ENCODE data around the gene FAM180B.

DNA sequence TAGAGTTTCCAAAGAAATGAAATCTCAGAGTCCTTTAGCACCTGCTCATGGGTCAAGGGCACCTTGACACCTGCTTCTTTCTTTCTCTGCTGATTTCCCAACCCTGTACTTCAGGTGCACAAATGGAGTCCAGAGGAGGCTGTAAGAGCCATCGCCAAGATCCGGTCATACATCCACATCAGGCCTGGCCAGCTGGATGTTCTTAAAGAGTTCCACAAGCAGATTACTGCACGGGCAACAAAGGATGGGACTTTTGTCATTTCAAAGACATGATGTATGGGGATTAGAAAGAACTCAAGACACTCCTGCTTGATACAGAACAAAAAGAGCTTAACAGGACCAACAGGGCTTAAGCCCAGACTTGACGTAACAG, 15.1 kb upstream of the FAM180B start:
- TF ChIP-seq, protein P1, sequence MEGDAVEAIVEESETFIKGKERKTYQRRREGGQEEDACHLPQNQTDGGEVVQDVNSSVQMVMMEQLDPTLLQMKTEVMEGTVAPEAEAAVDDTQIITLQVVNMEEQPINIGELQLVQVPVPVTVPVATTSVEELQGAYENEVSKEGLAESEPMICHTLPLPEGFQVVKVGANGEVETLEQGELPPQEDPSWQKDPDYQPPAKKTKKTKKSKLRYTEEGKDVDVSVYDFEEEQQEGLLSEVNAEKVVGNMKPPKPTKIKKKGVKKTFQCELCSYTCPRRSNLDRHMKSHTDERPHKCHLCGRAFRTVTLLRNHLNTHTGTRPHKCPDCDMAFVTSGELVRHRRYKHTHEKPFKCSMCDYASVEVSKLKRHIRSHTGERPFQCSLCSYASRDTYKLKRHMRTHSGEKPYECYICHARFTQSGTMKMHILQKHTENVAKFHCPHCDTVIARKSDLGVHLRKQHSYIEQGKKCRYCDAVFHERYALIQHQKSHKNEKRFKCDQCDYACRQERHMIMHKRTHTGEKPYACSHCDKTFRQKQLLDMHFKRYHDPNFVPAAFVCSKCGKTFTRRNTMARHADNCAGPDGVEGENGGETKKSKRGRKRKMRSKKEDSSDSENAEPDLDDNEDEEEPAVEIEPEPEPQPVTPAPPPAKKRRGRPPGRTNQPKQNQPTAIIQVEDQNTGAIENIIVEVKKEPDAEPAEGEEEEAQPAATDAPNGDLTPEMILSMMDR (conservative IDR thresholded peaks at IDR 0.05; ENCODE audit: low read depth in 2 of 2): no peak
- TF ChIP-seq EZH2 (IDR thresholded peaks at IDR 0.05; ENCODE audit: low read depth, unreplicated experiment) (no peak), POLR2AphosphoS5 (IDR thresholded peaks at IDR 0.05; ENCODE audit: low read depth) (no peak), EZH2phosphoT487 (IDR thresholded peaks at IDR 0.05; ENCODE audit: unreplicated experiment) (no peak), CREB1 (CRISPR knock-in tag; IDR thresholded peaks at IDR 0.05; ENCODE audit: low read depth) (no peak), NANOG (IDR thresholded peaks at IDR 0.05; ENCODE audit: borderline replicate concordance) (no peak), STAT1 (IDR thresholded peaks at IDR 0.05; ENCODE audit: unreplicated experiment) (no peak), ZNF331 (CRISPR knock-in tag; IDR thresholded peaks at IDR 0.05; ENCODE audit: low read depth) (no peak), JUNB (IDR thresholded peaks at IDR 0.05; ENCODE audit: unreplicated experiment) (no peak)
- TF ChIP-seq, protein P2, sequence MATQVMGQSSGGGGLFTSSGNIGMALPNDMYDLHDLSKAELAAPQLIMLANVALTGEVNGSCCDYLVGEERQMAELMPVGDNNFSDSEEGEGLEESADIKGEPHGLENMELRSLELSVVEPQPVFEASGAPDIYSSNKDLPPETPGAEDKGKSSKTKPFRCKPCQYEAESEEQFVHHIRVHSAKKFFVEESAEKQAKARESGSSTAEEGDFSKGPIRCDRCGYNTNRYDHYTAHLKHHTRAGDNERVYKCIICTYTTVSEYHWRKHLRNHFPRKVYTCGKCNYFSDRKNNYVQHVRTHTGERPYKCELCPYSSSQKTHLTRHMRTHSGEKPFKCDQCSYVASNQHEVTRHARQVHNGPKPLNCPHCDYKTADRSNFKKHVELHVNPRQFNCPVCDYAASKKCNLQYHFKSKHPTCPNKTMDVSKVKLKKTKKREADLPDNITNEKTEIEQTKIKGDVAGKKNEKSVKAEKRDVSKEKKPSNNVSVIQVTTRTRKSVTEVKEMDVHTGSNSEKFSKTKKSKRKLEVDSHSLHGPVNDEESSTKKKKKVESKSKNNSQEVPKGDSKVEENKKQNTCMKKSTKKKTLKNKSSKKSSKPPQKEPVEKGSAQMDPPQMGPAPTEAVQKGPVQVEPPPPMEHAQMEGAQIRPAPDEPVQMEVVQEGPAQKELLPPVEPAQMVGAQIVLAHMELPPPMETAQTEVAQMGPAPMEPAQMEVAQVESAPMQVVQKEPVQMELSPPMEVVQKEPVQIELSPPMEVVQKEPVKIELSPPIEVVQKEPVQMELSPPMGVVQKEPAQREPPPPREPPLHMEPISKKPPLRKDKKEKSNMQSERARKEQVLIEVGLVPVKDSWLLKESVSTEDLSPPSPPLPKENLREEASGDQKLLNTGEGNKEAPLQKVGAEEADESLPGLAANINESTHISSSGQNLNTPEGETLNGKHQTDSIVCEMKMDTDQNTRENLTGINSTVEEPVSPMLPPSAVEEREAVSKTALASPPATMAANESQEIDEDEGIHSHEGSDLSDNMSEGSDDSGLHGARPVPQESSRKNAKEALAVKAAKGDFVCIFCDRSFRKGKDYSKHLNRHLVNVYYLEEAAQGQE (IDR thresholded peaks at IDR 0.05; ENCODE audit: unreplicated experiment): no peak
